ENCODE results near the gene YEATS4.

YEATS4 gene

GRCh38 chr12:69343357-69343756 is 16.2 kb upstream of the YEATS4 start:
- DNase-seq, result no peak

GRCh38 chr12:69343885-69344612 is 15.5 kb upstream of the YEATS4 start:
- DNase-seq, result no peak

GRCh38 chr12:69345077-69345476 is 14.5 kb upstream of the YEATS4 start:
- DNase-seq, result no peak

- no peak for DNase-seq
Measured at GRCh38 chr12:69345742-69346141, 13.8 kb upstream of the YEATS4 start.

GRCh38 chr12:69348162-69348938 is 11.2 kb upstream of the YEATS4 start, which contains the start of gene LYZ:
Gene LYZ, plus strand, starts transcription at chr12:69348381. Its CDS starts 28 bp downstream, at chr12:69348409.
- no peak for DNase-seq

GRCh38 chr12:69350002-69350626 is 9.4 kb upstream of the YEATS4 start:
- DNase-seq, result no peak

GRCh38 chr12:69350777-69351176 is 8.8 kb upstream of the YEATS4 start:
- DNase-seq, result no peak

- DNase-seq, result no peak
Measured at GRCh38 chr12:69351462-69352236, 7.9 kb upstream of the YEATS4 start.

- no peak for DNase-seq
Measured at GRCh38 chr12:69352904-69353303, 6.6 kb upstream of the YEATS4 start.

- DNase-seq, result no peak
Measured at GRCh38 chr12:69354172-69354555, 5.4 kb upstream of the YEATS4 start.

- DNase-seq, result peak; percentile 9
Measured at GRCh38 chr12:69354556-69355187, 4.9 kb upstream of the YEATS4 start.

- no peak for DNase-seq
Measured at GRCh38 chr12:69355363-69356028, 4.0 kb upstream of the YEATS4 start.

- DNase-seq, result no peak
Measured at GRCh38 chr12:69360348-69360672, 767 bp downstream of the YEATS4 start.

GRCh38 chr12:69366796-69367195 is 7.3 kb downstream of the YEATS4 start:
- no peak for DNase-seq

GRCh38 chr12:69368171-69368570 is 8.6 kb downstream of the YEATS4 start:
- DNase-seq, result no peak

- no peak for DNase-seq
Measured at GRCh38 chr12:69383074-69383473, 23.5 kb downstream of the YEATS4 start.

- DNase-seq, result no peak
Measured at GRCh38 chr12:69385038-69385437, 25.5 kb downstream of the YEATS4 start.

GRCh38 chr12:69386921-69387320 is 27.4 kb downstream of the YEATS4 start:
- no peak for DNase-seq

GRCh38 chr12:69388371-69388770 is 28.8 kb downstream of the YEATS4 start:
- peak; percentile 62 for DNase-seq

- peak; percentile 72 for DNase-seq
Measured at GRCh38 chr12:69389831-69390230, 30.3 kb downstream of the YEATS4 start.

GRCh38 chr12:69392179-69392928 is 32.8 kb downstream of the YEATS4 start:
- DNase-seq, result peak; percentile 34

All from EL (cell line).